Measurements from ENCODE around the gene CHD6. TPM values are rescaled to one million over a fixed set of nuclear protein-coding genes. Genes with fewer than 3 reads are reported as not detected.

CHD6 gene, protein sequence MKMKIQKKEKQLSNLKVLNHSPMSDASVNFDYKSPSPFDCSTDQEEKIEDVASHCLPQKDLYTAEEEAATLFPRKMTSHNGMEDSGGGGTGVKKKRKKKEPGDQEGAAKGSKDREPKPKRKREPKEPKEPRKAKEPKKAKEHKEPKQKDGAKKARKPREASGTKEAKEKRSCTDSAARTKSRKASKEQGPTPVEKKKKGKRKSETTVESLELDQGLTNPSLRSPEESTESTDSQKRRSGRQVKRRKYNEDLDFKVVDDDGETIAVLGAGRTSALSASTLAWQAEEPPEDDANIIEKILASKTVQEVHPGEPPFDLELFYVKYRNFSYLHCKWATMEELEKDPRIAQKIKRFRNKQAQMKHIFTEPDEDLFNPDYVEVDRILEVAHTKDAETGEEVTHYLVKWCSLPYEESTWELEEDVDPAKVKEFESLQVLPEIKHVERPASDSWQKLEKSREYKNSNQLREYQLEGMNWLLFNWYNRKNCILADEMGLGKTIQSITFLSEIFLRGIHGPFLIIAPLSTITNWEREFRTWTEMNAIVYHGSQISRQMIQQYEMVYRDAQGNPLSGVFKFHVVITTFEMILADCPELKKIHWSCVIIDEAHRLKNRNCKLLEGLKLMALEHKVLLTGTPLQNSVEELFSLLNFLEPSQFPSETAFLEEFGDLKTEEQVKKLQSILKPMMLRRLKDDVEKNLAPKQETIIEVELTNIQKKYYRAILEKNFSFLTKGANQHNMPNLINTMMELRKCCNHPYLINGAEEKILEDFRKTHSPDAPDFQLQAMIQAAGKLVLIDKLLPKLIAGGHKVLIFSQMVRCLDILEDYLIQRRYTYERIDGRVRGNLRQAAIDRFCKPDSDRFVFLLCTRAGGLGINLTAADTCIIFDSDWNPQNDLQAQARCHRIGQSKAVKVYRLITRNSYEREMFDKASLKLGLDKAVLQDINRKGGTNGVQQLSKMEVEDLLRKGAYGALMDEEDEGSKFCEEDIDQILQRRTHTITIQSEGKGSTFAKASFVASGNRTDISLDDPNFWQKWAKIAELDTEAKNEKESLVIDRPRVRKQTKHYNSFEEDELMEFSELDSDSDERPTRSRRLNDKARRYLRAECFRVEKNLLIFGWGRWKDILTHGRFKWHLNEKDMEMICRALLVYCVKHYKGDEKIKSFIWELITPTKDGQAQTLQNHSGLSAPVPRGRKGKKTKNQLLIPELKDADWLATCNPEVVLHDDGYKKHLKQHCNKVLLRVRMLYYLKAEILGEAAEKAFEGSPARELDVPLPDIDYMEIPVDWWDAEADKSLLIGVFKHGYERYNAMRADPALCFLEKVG (N-terminal part only)
- total RNA-seq (100 to 1,000 TPM in 1 of 5 donors, 10 to 100 TPM in 4; 68.4 to 105 (median 74.9) TPM), total RNA-seq (44.3 to 313 (median 166) reads per million in 29 experiments)
- 72.1 TPM for total RNA-seq (2013)

DNA sequence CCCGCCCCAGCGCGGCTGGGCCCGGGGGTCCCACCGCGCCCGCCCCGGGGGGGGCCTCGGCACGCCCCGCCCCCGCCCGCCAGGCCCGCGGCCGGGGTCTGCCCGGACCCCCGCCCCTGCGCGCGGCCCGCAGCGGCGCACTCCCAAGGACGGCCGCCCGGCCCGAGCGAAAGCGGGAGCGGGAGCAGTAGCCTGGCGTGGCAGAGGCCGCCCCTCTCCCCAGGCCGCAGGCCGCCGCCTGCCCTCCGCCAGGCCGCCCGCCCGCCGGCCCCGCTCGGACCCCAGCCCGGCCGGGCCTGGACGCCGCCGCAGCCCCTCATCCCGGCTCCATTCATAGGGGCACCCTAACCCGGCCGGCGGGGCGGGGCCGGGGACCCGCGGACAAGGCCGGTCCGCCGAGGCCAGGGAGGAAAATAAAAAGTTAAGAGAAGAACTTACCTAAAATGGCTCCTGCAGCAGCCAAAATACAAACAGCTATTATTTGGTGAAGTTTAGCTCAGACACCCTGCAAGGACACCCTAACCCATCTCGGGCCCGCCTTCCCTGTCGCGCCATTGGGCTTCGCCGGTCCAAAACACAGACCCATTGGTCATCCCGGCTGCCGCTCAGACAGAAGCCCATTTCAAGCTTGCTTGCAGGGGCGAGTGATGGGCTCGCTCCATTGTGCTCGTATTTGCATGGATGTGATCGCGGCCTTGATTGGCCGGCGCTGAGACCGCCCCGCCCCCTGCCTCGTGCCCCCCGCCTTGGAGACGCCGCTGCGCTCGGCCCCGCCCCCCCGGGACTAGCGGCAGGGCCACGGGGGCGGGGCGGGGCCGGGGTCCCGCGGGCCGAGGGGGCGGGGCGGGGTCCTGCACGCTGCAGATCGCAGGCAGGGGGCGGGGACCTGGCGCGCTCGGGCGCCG, at the start of gene CHD6:
CHD6 (minus strand) TSS at position 476 of the 905 bp plus-strand sequence. CDS start 67,040 bp downstream, outside the sequence.
- Mint-ChIP-seq H3K9me3 (no peaks in the 10 kb centered on the region), H3K27ac (peak within 1 kb of the TSS; percentile 84 to 91), H3K4me1 (peaks cover 49 to 52% (median 50%) of the 10 kb centered on the region in 3 donors), H3K36me3 (no peaks in the 10 kb centered on the region), H3K27me3 (no peaks in the 10 kb centered on the region), H3K4me3 (peak within 1 kb of the TSS; percentile 91 to 92 (median 92))
- WGBS (ENCODE audit: insufficient coverage): under 1% methylated on average over 70 of the region's 102 CpGs
- ATAC-seq (replicated peaks in 1 of 4) (peak; percentile 94 to 96 (median 95)), DNase-seq (peak; percentile 97 to 100 (median 99))
- Histone ChIP-seq H3K36me3 (ENCODE audit: control insufficient read depth in 2 of 2, extremely low read depth in 1 of 2, insufficient read depth in 1 of 2, low read length in 1 of 2) (no peaks in the 10 kb centered on the region), H3K4me1 (ENCODE audit: control insufficient read depth in 1 of 2, extremely low read depth in 1 of 2, insufficient read depth in 2 of 2, low read length in 2 of 2) (peaks cover 17 to 20% of the 10 kb centered on the region in 2 experiments), H3K27ac (ENCODE audit: low read length) (peak within 1 kb of the TSS; percentile 53), H3K4me3 (ENCODE audit: control insufficient read depth in 1 of 2, extremely low read depth in 1 of 2, low read length in 1 of 2) (peak within 1 kb of the TSS; percentile 69 to 91), H3K9me3 (no peaks in the 10 kb centered on the region), H3K27me3 (replicated peaks in 1 of 2; ENCODE audit: control insufficient read depth in 2 of 2, extremely low read depth in 1 of 2, insufficient read depth in 2 of 2, low read length in 1 of 2) (no peaks in the 10 kb centered on the region)
- POLR2A ChIA-PET: interaction anchor here (0.6 to 1.1 kb wide), 6 partner anchors 37 to 1840 kb away, joined by 3 to 5 read pairs (median 4); no protein-coding TSS in a partner anchor
- CTCF ChIA-PET: interaction anchor here in 1 of 2 donors (1.0 to 2.6 kb wide), 3 partner anchors 10 to 75 kb away, joined by 3 to 15 read pairs (median 3); no protein-coding TSS in a partner anchor

DNA sequence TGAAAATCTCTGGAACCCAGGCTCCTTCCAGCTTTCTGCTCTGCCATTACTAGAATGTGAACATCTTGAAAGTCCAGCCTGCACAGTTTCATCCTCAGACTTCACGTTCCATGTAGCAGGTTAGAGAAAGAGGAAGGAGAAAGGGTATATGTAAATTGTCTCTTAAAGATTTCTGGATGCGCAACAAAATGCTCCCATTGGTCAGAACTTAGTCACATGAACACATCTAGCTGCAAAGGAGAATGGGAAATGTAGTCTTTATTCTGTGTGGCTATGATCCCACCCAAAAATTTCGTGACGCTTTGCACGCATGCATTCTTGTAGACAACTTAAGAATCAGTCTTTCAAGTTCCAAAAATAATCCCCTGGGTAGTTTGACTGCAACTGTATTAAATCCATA, 46.4 kb upstream of the CHD6 start:
- H3K36me3 ChIP-seq (ENCODE audit: control insufficient read depth in 2 of 2, extremely low read depth in 1 of 2, insufficient read depth in 1 of 2, low read length in 1 of 2): no peaks in the 10 kb centered on the region
- Mint-ChIP-seq H3K9me3 (peaks cover 0 to 3% (median 0%) of the 10 kb centered on the region in 3 donors), H3K27me3 (peaks cover 29 to 38% of the 10 kb centered on the region in 2 donors), H3K4me1 (peaks cover 0 to 3% (median 2%) of the 10 kb centered on the region in 3 donors), H3K4me3 (no peak overlapping the region), H3K36me3 (peaks cover 3% of the 10 kb centered on the region), H3K27ac (no peak overlapping the region)
- H3K4me3 ChIP-seq (ENCODE audit: control insufficient read depth in 1 of 2, extremely low read depth in 1 of 2, low read length in 1 of 2): no peak overlapping the region
- H3K27ac ChIP-seq (ENCODE audit: low read length): no peak overlapping the region
- POLR2A ChIA-PET: no interaction called here
- no peaks in the 10 kb centered on the region for H3K4me1 ChIP-seq (ENCODE audit: control insufficient read depth in 1 of 2, extremely low read depth in 1 of 2, insufficient read depth in 2 of 2, low read length in 2 of 2)
- peak in 2 of 35 experiments; percentile 2 to 3 for DNase-seq
- no CpG with 5 or more reads among the region's 5 CpGs for WGBS (ENCODE audit: insufficient coverage)
- CTCF ChIA-PET: no interaction called here
- peaks cover 0 to 8% of the 10 kb centered on the region in 2 experiments for H3K27me3 ChIP-seq (replicated peaks in 1 of 2; ENCODE audit: control insufficient read depth in 2 of 2, extremely low read depth in 1 of 2, insufficient read depth in 2 of 2, low read length in 1 of 2)
- H3K9me3 ChIP-seq: no peaks in the 10 kb centered on the region
- no peak for ATAC-seq (replicated peaks in 1 of 4)

DNA sequence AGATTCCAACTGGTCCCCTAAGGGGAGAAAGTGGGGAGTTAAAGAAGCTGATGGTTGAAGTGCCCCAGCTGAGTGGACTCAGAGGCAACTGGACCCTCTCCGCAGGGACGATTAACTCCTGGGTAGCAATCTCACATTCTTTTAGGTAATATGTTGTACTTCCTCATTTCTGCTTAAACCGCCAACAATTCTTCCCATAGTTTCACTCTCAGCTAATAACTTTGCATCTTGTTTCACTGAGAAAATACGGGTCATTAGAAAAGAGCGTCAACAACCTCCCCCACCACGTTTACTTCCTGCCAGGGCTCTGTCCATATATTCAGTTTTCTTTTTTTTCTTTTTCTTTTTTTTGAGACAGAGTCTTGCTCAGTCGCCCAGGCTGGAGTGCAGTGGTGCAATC, 39.5 kb upstream of the CHD6 start:
- WGBS (ENCODE audit: insufficient coverage): 13% methylated on average over 5 of the region's 7 CpGs
- no peak for ATAC-seq (replicated peaks in 1 of 4)

DNA sequence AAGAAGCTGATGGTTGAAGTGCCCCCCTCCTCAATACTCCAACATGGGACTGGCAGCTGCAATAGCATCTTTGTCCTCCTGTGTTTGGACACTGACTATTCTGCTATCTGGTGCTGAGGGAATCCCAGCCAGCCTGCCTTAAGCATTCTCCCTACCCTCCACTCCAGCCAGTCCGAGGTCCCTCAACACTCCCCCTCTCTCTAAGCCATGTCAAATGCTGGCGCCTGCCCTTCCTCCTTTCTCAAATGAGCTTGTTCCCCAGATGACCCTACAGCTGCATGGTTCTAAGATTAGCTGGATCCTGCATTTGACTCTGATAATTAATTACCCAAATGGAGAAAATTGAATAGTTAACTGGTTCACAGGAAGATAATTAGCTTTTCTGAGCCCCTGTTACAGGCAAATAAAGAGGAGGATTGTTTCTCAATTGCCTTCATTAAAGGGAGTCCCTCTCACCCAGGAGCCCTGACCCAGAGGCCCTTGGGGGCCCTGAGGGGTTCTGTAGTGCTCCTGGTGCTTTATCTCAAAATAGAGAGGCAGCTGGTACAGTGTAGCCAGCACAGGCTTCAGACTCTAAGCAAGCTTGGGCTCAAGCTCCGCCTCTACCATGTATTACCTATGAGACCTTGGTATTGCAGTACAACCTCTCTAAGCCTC, 37.9 kb upstream of the CHD6 start:
- DNase-seq (no peak), ATAC-seq (replicated peaks in 1 of 4) (no peak)
- Mint-ChIP-seq H3K9me3 (no peaks in the 10 kb centered on the region), H3K4me1 (no peaks in the 10 kb centered on the region), H3K27ac (no peak overlapping the region), H3K27me3 (peaks cover 28 to 58% of the 10 kb centered on the region in 2 donors), H3K36me3 (no peaks in the 10 kb centered on the region), H3K4me3 (no peak overlapping the region)
- CTCF ChIA-PET: no interaction called here
- no peaks in the 10 kb centered on the region for H3K4me1 ChIP-seq (ENCODE audit: control insufficient read depth in 1 of 2, extremely low read depth in 1 of 2, insufficient read depth in 2 of 2, low read length in 2 of 2)
- no peak overlapping the region for H3K27ac ChIP-seq (ENCODE audit: low read length)
- H3K27me3 ChIP-seq (replicated peaks in 1 of 2; ENCODE audit: control insufficient read depth in 2 of 2, extremely low read depth in 1 of 2, insufficient read depth in 2 of 2, low read length in 1 of 2): no peaks in the 10 kb centered on the region
- POLR2A ChIA-PET: no interaction called here
- no peaks in the 10 kb centered on the region for H3K9me3 ChIP-seq
- 100% methylated on average over 2 of the region's 3 CpGs for WGBS (ENCODE audit: insufficient coverage)
- H3K4me3 ChIP-seq (ENCODE audit: control insufficient read depth in 1 of 2, extremely low read depth in 1 of 2, low read length in 1 of 2): no peak overlapping the region
- no peaks in the 10 kb centered on the region for H3K36me3 ChIP-seq (ENCODE audit: control insufficient read depth in 2 of 2, extremely low read depth in 1 of 2, insufficient read depth in 1 of 2, low read length in 1 of 2)

More for the DNA sequence above, 39.5 kb upstream of the CHD6 start:
- Mint-ChIP-seq H3K9me3 (no peaks in the 10 kb centered on the region), H3K36me3 (no peaks in the 10 kb centered on the region), H3K4me3 (no peak overlapping the region), H3K27ac (no peak overlapping the region), H3K4me1 (peaks cover 0 to 3% (median 0%) of the 10 kb centered on the region in 3 donors), H3K27me3 (peaks cover 32 to 58% of the 10 kb centered on the region in 2 donors)
- Histone ChIP-seq H3K4me1 (ENCODE audit: control insufficient read depth in 1 of 2, extremely low read depth in 1 of 2, insufficient read depth in 2 of 2, low read length in 2 of 2) (no peaks in the 10 kb centered on the region), H3K27ac (ENCODE audit: low read length) (no peak overlapping the region), H3K9me3 (no peaks in the 10 kb centered on the region), H3K4me3 (ENCODE audit: control insufficient read depth in 1 of 2, extremely low read depth in 1 of 2, low read length in 1 of 2) (no peak overlapping the region), H3K36me3 (ENCODE audit: control insufficient read depth in 2 of 2, extremely low read depth in 1 of 2, insufficient read depth in 1 of 2, low read length in 1 of 2) (no peaks in the 10 kb centered on the region), H3K27me3 (replicated peaks in 1 of 2; ENCODE audit: control insufficient read depth in 2 of 2, extremely low read depth in 1 of 2, insufficient read depth in 2 of 2, low read length in 1 of 2) (no peaks in the 10 kb centered on the region)
- ChIA-PET CTCF (no interaction called here), POLR2A (no interaction called here)
- DNase-seq: no peak

DNA sequence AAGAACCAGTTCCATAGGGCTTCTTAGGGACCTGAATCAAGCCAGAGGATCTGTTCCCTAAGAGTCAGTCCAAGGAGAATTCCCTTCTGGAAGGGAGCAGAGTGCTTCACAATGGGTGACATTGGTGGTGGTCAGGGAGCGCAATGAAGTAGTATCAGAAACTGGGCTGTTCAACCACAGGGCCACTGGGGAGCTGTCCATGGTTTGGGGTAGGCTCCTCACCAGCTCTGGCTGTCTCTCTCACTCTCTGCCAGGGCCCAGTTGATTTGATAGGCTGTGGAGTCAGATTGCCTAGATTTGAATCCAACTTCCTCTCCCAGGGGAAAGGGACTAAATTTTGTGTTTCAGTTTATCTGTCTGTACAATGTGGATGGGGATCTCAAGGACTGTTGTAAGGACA, 36.7 kb upstream of the CHD6 start:
- Histone ChIP-seq H3K9me3 (no peaks in the 10 kb centered on the region), H3K27ac (ENCODE audit: low read length) (no peak overlapping the region), H3K36me3 (ENCODE audit: control insufficient read depth in 2 of 2, extremely low read depth in 1 of 2, insufficient read depth in 1 of 2, low read length in 1 of 2) (no peaks in the 10 kb centered on the region), H3K27me3 (replicated peaks in 1 of 2; ENCODE audit: control insufficient read depth in 2 of 2, extremely low read depth in 1 of 2, insufficient read depth in 2 of 2, low read length in 1 of 2) (no peaks in the 10 kb centered on the region), H3K4me1 (ENCODE audit: control insufficient read depth in 1 of 2, extremely low read depth in 1 of 2, insufficient read depth in 2 of 2, low read length in 2 of 2) (no peaks in the 10 kb centered on the region), H3K4me3 (ENCODE audit: control insufficient read depth in 1 of 2, extremely low read depth in 1 of 2, low read length in 1 of 2) (no peak overlapping the region)
- H3K9me3 Mint-ChIP-seq: no peaks in the 10 kb centered on the region
- H3K27me3 Mint-ChIP-seq: peaks cover 16 to 46% of the 10 kb centered on the region in 2 donors
- POLR2A ChIA-PET: no interaction called here
- no peak overlapping the region for H3K4me3 Mint-ChIP-seq
- H3K36me3 Mint-ChIP-seq: no peaks in the 10 kb centered on the region
- H3K4me1 Mint-ChIP-seq: no peaks in the 10 kb centered on the region
- 100% methylated on average over 1 of the region's 1 CpG for WGBS (ENCODE audit: insufficient coverage)
- CTCF ChIA-PET: no interaction called here
- DNase-seq (no peak), ATAC-seq (replicated peaks in 1 of 4) (no peak)
- H3K27ac Mint-ChIP-seq: no peak overlapping the region

All from T-cell (primary cell).